ENCODE measurements around the gene LRRC8B. TPM values are rescaled to one million over a fixed set of nuclear protein-coding genes. Genes with fewer than 3 reads are reported as not detected.

Gene LRRC8B
- total RNA-seq, result 0.76 and 1.3 TPM in 2 replicates

GRCh38 chr1:89524369-89525168 lies at the start of gene LRRC8B:
TSS of gene LRRC8B (plus strand) at chr1:89524829. CDS start at chr1:89582651, 57,822 bp downstream.

GRCh38 chr1:89632657-89633247 lies 108.1 kb downstream of the LRRC8B start, which contains the start of gene LRRC8C:
TSS of gene LRRC8C (plus strand) at chr1:89633120. CDS start at chr1:89686474, 53,354 bp downstream.

Other genes starting within 250 kb of the LRRC8B start
- not detected in 2 replicates for gene GBP6, start 160.8 kb upstream of the LRRC8B start, total RNA-seq
- gene LRRC8C, start 108.3 kb downstream of the LRRC8B start, total RNA-seq, result 19.9 and 20.2 TPM in 2 replicates

Measured in dermis lymphatic vessel endothelial cell (primary cell).